GM21786 (cell line): Measurements from ENCODE around the gene ANKS6.
A peak's percentile ranks its signal among the peaks of the same experiment; 100 is the strongest.

Experiments used
- ATAC-seq: cut with Tn5 transposase; IDR thresholded peaks from one replicate; pipeline ENCODE4 v1.9.1; 2021; ENCODE audit not compliant: unreplicated experiment

ANKS6 gene

GRCh38 chr9:98796364-98797101, at the start of gene ANKS6:
ANKS6 (minus strand) TSS chr9:98796555; CDS start chr9:98796491, 64 bp downstream.
- ATAC-seq = peak; percentile 92

- ATAC-seq = no peak
These were observed 49.7 kb upstream of the ANKS6 start for GRCh38 chr9:98846081-98846480.

GRCh38 chr9:98842510-98842909, 46.2 kb upstream of the ANKS6 start:
- no peak for ATAC-seq

- ATAC-seq = no peak
These were observed 43.4 kb upstream of the ANKS6 start for GRCh38 chr9:98839724-98840123.

GRCh38 chr9:98838868-98839565, 42.7 kb upstream of the ANKS6 start:
- ATAC-seq = no peak

GRCh38 chr9:98838155-98838867, 42.0 kb upstream of the ANKS6 start:
- no peak for ATAC-seq

- ATAC-seq = no peak
These were observed 41.2 kb upstream of the ANKS6 start for GRCh38 chr9:98837516-98837915.

- no peak for ATAC-seq
These were observed 39.9 kb upstream of the ANKS6 start for GRCh38 chr9:98836206-98836605.

GRCh38 chr9:98834386-98834785, 38.0 kb upstream of the ANKS6 start:
- ATAC-seq = no peak

- ATAC-seq = no peak
These were observed 37.0 kb upstream of the ANKS6 start for GRCh38 chr9:98833090-98833956.

GRCh38 chr9:98832768-98833089, 36.4 kb upstream of the ANKS6 start:
- ATAC-seq = no peak

GRCh38 chr9:98831696-98832095, 35.3 kb upstream of the ANKS6 start:
- no peak for ATAC-seq

- ATAC-seq = no peak
These were observed 34.2 kb upstream of the ANKS6 start for GRCh38 chr9:98830554-98830953.

- ATAC-seq = no peak
These were observed 33.4 kb upstream of the ANKS6 start for GRCh38 chr9:98829766-98830165.

GRCh38 chr9:98826716-98827115, 30.4 kb upstream of the ANKS6 start:
- ATAC-seq = no peak

GRCh38 chr9:98825414-98825813, 29.1 kb upstream of the ANKS6 start:
- ATAC-seq = no peak

GRCh38 chr9:98823666-98824334, 27.4 kb upstream of the ANKS6 start:
- ATAC-seq = no peak

- no peak for ATAC-seq
These were observed 26.3 kb upstream of the ANKS6 start for GRCh38 chr9:98822661-98823060.

- ATAC-seq = no peak
These were observed 25.5 kb upstream of the ANKS6 start for GRCh38 chr9:98821831-98822230.

- no peak for ATAC-seq
These were observed 22.9 kb upstream of the ANKS6 start for GRCh38 chr9:98819231-98819630.

- ATAC-seq = no peak
These were observed 22.4 kb upstream of the ANKS6 start for GRCh38 chr9:98818764-98819163.
